GM21381 (cell line): ENCODE measurements around the gene ZSCAN5B.

ENCODE experiments used
- ATAC-seq: cut with Tn5 transposase; IDR thresholded peaks from one replicate; pipeline ENCODE4 v1.9.1; 2021; ENCODE audit warnings: mild to moderate bottlenecking, moderate library complexity; ENCODE audit not compliant: unreplicated experiment

ZSCAN5B gene

GRCh38 chr19:56146904-56147303 lies 50.7 kb downstream of the ZSCAN5B start:
- no peak for ATAC-seq

DNA sequence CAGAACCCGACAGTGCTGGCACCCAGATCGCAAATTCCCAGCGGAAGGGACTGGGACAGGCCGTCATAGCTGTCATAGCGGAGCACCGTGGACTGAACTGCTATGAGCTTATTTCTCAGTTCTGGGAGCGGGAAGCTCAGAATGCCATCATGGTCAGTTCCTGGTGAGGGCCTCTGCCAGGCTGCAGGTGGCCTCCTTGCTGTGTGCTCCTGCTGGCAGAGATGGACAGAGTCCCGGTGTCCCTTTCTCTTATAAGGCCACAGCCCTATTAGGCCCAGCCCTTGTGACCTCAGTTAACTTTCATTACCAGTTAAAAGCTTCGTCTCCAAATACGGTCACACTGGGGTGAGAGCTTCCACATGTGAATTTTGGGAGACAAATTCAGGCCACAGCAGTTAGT lies 51.9 kb downstream of the ZSCAN5B start:
- ATAC-seq: no peak

GRCh38 chr19:56144831-56145230 lies 52.8 kb downstream of the ZSCAN5B start:
- no peak for ATAC-seq

GRCh38 chr19:56144376-56144775 lies 53.2 kb downstream of the ZSCAN5B start:
- ATAC-seq: no peak

DNA sequence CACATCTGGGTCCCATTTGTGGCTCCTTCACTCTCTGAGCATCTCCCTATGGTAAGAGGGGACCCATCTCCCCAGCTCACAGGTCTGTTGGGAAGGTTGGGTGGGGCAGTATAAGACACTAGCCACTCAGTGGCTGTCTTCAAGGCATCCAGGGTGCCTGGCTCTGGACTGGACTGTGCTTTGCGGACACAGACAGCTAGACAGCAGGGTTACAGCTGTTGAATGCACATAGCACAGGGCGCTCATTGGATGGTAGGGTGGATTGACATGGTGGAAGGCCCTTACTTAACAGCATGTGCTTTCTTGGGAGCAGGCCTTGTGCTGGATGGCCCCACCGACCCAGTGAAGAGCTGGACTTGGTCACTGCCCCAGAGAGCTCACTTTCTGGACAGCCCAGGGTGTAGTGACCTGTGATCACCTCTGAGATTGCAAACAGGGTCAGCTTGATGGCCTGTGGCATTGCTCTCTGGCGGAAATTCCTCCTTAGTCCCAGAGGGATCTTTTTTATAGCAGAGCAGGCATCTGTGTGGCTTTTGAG lies 54.6 kb downstream of the ZSCAN5B start:
- ATAC-seq: no peak

- no peak for ATAC-seq
These were observed 55.3 kb downstream of the ZSCAN5B start for GRCh38 chr19:56142087-56142787.

GRCh38 chr19:56141417-56141993 lies 56.1 kb downstream of the ZSCAN5B start:
- ATAC-seq: no peak

DNA sequence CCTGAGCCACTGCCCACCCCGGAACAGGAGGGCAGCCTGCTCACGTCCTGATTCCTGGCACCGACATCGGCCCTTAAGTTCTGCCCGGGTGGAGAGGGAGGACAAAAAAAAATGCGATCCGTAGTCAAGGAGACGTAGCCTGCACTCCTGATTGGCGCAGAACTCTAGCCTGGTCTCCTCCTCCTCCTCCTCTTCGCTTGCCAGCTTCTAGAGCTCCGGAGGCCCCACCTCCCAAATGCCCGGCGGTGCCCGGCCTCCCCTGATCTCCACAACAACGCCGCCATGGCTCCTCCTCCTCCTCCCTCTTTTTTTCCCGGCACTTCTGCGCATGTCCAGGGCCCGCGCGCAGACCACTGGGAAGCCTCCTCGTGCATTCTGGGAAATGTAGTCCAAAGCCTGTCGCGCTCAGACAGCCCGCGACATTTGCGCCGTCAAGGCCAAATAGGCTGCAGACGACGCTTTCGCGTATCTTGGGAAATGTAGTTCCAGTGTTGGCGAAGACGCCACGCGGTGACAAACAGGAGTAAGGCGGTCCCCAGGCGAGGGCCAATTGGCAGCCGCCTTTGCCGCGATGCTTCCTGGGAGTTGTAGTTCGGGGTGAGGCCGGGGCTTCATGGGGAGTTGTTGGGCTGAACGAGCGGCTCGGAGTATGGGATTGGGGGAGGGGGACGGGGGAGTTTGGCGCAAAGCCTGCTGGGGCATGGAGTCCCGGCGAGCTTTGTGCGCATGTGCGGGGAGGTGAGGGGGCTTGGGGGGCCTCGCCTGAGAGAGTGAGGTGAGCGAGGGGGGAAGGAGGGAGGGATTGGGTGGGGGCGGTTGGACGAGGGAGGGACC lies 56.8 kb downstream of the ZSCAN5B start, which contains the start of gene ZNF444:
Gene ZNF444 (plus strand): TSS at position 705 of the 834 bp plus-strand sequence. CDS start 5,625 bp downstream, outside the sequence.
- peak; percentile 91 for ATAC-seq

DNA sequence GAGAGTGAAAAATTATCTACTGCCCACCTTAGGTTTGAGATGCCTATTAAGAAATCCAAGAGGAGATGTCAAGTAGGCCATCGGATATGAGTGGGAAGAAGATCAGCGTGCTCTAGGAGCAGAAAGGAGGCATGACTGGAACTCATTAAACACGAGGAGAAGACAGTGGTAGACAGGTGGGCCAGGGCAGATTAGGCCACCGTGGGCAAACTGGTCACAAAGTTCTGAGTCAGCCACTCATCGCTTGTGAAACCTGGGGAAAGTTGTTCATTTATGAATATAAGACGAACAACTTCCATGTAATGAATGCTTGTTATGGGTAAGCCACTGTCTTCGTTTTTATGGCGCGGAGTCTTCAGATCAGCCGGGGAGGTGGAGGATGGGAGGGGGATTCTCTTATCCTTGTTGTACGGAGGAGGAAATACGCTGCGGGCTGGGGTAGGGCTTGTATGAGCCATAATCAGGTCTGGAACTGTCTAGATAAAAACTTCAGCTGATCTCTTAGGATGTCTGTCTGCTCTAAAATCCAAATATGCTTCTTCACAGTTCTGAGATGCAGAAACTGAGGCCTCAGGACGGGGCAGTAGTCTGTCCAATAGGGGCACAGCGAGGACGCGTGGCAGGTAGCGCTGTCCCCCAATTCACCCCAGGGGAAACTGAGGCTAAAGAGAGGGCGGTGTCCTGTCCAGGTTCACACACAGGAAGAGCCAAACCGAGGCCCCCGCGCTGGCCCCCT lies 57.6 kb downstream of the ZSCAN5B start:
- ATAC-seq: no peak
